K562 (cell line): ENCODE results near the gene PPP1R16B. TPM values are rescaled to one million over a fixed set of nuclear protein-coding genes. Genes with fewer than 3 reads are reported as not detected.
A peak's percentile ranks its signal among the peaks of the same experiment; 100 is the strongest.

Experiments used
- ATAC-seq: fragments of 200-7000 bp; cut with Tn5 transposase; 3 replicates; pipeline ENCODE4 v1.9.1; 2020; ENCODE audit warnings: moderate library complexity
- BruUV-seq: library from RNA; stranded (reverse); fragments of 400-500 nt; replicated peaks from 2 replicates; lab custom pipeline; 2021; lab: Mats Ljungman, UMichigan
- CTCF ChIA-PET: fragments of 300-600 bp; formaldehyde crosslinking; extraction: SDS; loops from one replicate; lab custom pipeline; 2021; ENCODE audit warnings: low intra/inter-chr PET ratio; lab: Yijun Ruan, JAX
- POLR2A ChIA-PET: fragments of 300-600, 350-650 bp; sonication (Branson Sonifier 250); formaldehyde crosslinking; extraction: SDS; loops from one replicate; lab custom pipeline; 2021; ENCODE audit warnings: antibody characterized with exemption, inconsistent platforms; lab: Yijun Ruan, JAX
- DNase-seq, 4 experiments: peaks; one replicate each; pipeline versions ENCODE4 v3.0.0 to v3.0.0-alpha.2; 2011 to 2018; ENCODE audit warnings: low spot score in 3 of 4, mixed read lengths in 3 of 4; ENCODE audit errors: extremely low read depth in 1 of 4
- FAIRE-seq: peaks from 2 replicates; lab custom pipeline; 2011; peaks lifted over from hg19 to GRCh38; lab: Jason Lieb, UNC
- H2AFZ ChIP-seq: 2 replicates; pipeline ENCODE4 v1.6.0; 2011; ENCODE audit warnings: low read depth, low read length, control low read depth, inconsistent platforms
- H3K27ac ChIP-seq: fragments of 200-600 bp; 3 replicates; pipeline ENCODE4 v1.8.0; 2011; ENCODE audit warnings: low read depth, mild to moderate bottlenecking, control low read depth, inconsistent platforms, low read length, moderate library complexity, mixed read lengths; ENCODE audit errors: extremely low read depth
- H3K27me3 ChIP-seq, 2 experiments: fragments of 300-600 bp in 1 of 2; 2 replicates in 1 of 2; 3 replicates in 1 of 2; pipeline versions ENCODE4 v1.6.0 to v1.8.0; 2011; ENCODE audit warnings: inconsistent platforms in 2 of 2, low read length in 2 of 2, mild to moderate bottlenecking in 1 of 2, mixed read lengths in 1 of 2, moderate library complexity in 1 of 2; ENCODE audit not compliant: control insufficient read depth in 2 of 2, insufficient read depth in 2 of 2
- H3K36me3 ChIP-seq: fragments of 300-600 bp; 3 replicates; pipeline ENCODE4 v1.8.0; 2011; ENCODE audit warnings: mild to moderate bottlenecking, low read length, inconsistent platforms; ENCODE audit not compliant: control insufficient read depth, insufficient read depth
- H3K4me1 ChIP-seq, 2 experiments: fragments of 200-600 bp in 1 of 2; replicated peaks in 1 of 2; 2 replicates in 1 of 2; 3 replicates in 1 of 2; pipeline versions ENCODE4 v1.5.1 to v1.8.0; 2011; ENCODE audit warnings: inconsistent platforms in 2 of 2, low read length in 2 of 2, mild to moderate bottlenecking in 1 of 2, mixed read lengths in 1 of 2, moderate library complexity in 1 of 2; ENCODE audit not compliant: control insufficient read depth in 2 of 2, insufficient read depth in 2 of 2
- H3K4me2 ChIP-seq: 2 replicates; pipeline ENCODE4 v1.6.1; 2011; ENCODE audit warnings: low read length, control low read depth, inconsistent platforms, mixed read lengths; ENCODE audit not compliant: insufficient read depth
- H3K4me3 ChIP-seq: fragments of 200-600 bp; sonication (generic), shearing (Covaris generic); 2 replicates; pipeline ENCODE4 v1.5.1; 2016; ENCODE audit warnings: control low read depth, inconsistent platforms
- H3K79me2 ChIP-seq: fragments of 200-600 bp; 3 replicates; pipeline ENCODE4 v1.8.0; 2011; ENCODE audit warnings: low read length, inconsistent platforms; ENCODE audit not compliant: control insufficient read depth, insufficient read depth
- H3K9ac ChIP-seq, 2 experiments: 2 replicates each; pipeline versions ENCODE4 v1.6.0 to v1.6.1; 2011; ENCODE audit warnings: low read depth in 2 of 2, low read length in 2 of 2, control low read depth in 1 of 2, inconsistent platforms in 1 of 2, mild to moderate bottlenecking in 1 of 2, mixed read lengths in 1 of 2; ENCODE audit not compliant: insufficient read depth in 1 of 2
- H3K9me1 ChIP-seq: one replicate; pipeline ENCODE4 v1.6.0; 2011; ENCODE audit warnings: inconsistent platforms, mild to moderate bottlenecking, low read length, moderate library complexity; ENCODE audit not compliant: control insufficient read depth, insufficient read depth
- H3K9me3 ChIP-seq: replicated peaks from 2 replicates; pipeline ENCODE4 v1.5.1; 2011; ENCODE audit warnings: low read depth, low read length, inconsistent platforms; ENCODE audit not compliant: control insufficient read depth, insufficient read depth
- H4K20me1 ChIP-seq: replicated peaks from 2 replicates; pipeline ENCODE4 v1.6.1; 2011; ENCODE audit warnings: low read length, inconsistent platforms, mixed read lengths; ENCODE audit not compliant: control insufficient read depth, insufficient read depth
- AFF4 ChIP-seq: sonication (generic); formaldehyde crosslinking; IDR thresholded peaks from 2 replicates; pipeline ENCODE4 v1.8.0; 2023; ENCODE audit warnings: mild to moderate bottlenecking, missing genetic modification reagents
- GABPB1 ChIP-seq: sonication (generic); formaldehyde crosslinking; IDR thresholded peaks from 2 replicates; pipeline ENCODE4 v1.8.0; 2022; ENCODE audit warnings: mild to moderate bottlenecking, missing genetic modification reagents
- KDM1A ChIP-seq, 2 experiments: fragments of 450-650 bp; IDR thresholded peaks; 2 replicates each; pipeline ENCODE4 v1.6.1; 2016; ENCODE audit warnings: mild to moderate bottlenecking in 2 of 2
- NCOA6 ChIP-seq: fragments of 450-650 bp; IDR thresholded peaks from 2 replicates; pipeline ENCODE4 v1.6.1; 2017; ENCODE audit warnings: mild to moderate bottlenecking
- RFX5 ChIP-seq: IDR thresholded peaks from 2 replicates; pipeline ENCODE4 v1.6.1; 2011; ENCODE audit warnings: low read depth, mild to moderate bottlenecking, improper control_type of control experiment, low read length
- SMAD4 ChIP-seq: fragments of 250-450 bp; sonication (Bioruptor Pico); conservative IDR thresholded peaks from 2 replicates; pipeline ENCODE4 v1.8.0; 2021; ENCODE audit warnings: inconsistent platforms, mild to moderate bottlenecking, moderate library complexity
- SMARCE1 ChIP-seq: fragments of 450-650 bp; IDR thresholded peaks from 2 replicates; pipeline ENCODE4 v1.7.1; 2016; ENCODE audit warnings: mild to moderate bottlenecking
- SREBF2 ChIP-seq: sonication (generic); formaldehyde crosslinking; IDR thresholded peaks from 2 replicates; pipeline ENCODE4 v1.4.0; 2020; ENCODE audit warnings: mild to moderate bottlenecking, missing genetic modification reagents
- UBTF ChIP-seq, 2 experiments: IDR thresholded peaks; 2 replicates each; pipeline ENCODE4 v1.6.1; 2012; ENCODE audit warnings: improper control_type of control experiment in 2 of 2, low read depth in 2 of 2, low read length in 2 of 2, borderline replicate concordance in 1 of 2
- ZNF124 ChIP-seq: sonication (generic); formaldehyde crosslinking; IDR thresholded peaks from 2 replicates; pipeline ENCODE4 v1.8.1; 2022; ENCODE audit warnings: missing genetic modification reagents
- ZNF584 ChIP-seq: fragments of 200-800 bp; sonication (Bioruptor generic); IDR thresholded peaks from 2 replicates; pipeline ENCODE4 v1.6.1; 2016; ENCODE audit warnings: low read depth, mild to moderate bottlenecking, missing genetic modification characterization, missing compliant biosample characterization
- ZNF589 ChIP-seq: fragments of 200-800 bp; sonication (Bioruptor generic); IDR thresholded peaks from 2 replicates; pipeline ENCODE4 v1.6.1; 2016; ENCODE audit warnings: low read depth, missing genetic modification characterization, missing compliant biosample characterization
- ZNF695 ChIP-seq: fragments of 450-650 bp; formaldehyde crosslinking; IDR thresholded peaks from 2 replicates; pipeline ENCODE4 v1.4.0; 2020; ENCODE audit warnings: mild to moderate bottlenecking, moderate library complexity
- ZNF699 ChIP-seq: fragments of 250-450 bp; sonication (Bioruptor Pico); IDR thresholded peaks from 2 replicates; pipeline ENCODE4 v1.8.0; 2021; ENCODE audit warnings: mild to moderate bottlenecking, moderate library complexity; ENCODE audit not compliant: insufficient replicate concordance
- ZSCAN32 ChIP-seq: fragments of 450-650 bp; formaldehyde crosslinking; IDR thresholded peaks from 2 replicates; pipeline ENCODE4 v1.4.0; 2020; ENCODE audit warnings: mild to moderate bottlenecking, moderate library complexity
- WGBS: fragments of 100-300 bp; shearing (Covaris generic); methylation state at CpG from one replicate; pipeline ENCODE4 v1.1.6; 2016; ENCODE audit warnings: low coverage, mixed read lengths; ENCODE audit not compliant: insufficient coverage; ENCODE audit errors: missing lambda C conversion rate; 5-methylcytosine and 5-hydroxymethylcytosine counted together
- in situ Hi-C: fragments of 300-500 bp; cut with MboI; formaldehyde crosslinking; loops from 4 replicates; pipeline ENCODE4 v1.15.0; 2018; ENCODE audit warnings: inconsistent platforms, mixed read lengths
- intact Hi-C: fragments of 100-400 bp; cut with micrococcal nuclease; formaldehyde crosslinking; loops from 2 replicates; pipeline ENCODE4 v1.14.2; 2022
- polyA plus RNA-seq, 8 experiments: library from polyadenylated mRNA; depleted of rRNA in 4 of 8; stranded (reverse) in 5 of 8; unstranded in 3 of 8; fragments of >200 nt; fragmentation: Nextera tagmentation in 2 of 8; fragmentation: Illumina TruSeq in 1 of 8; extraction: Ambion mirVana in 2 of 8; extraction: Trizol in 1 of 8; gene quantifications; 2 replicates each; pipeline versions ENCODE4 v1.2.1 to v1.2.3, GENCODE V29; 2011 to 2014; ENCODE audit warnings: inconsistent platforms in 1 of 8, missing spikeins in 1 of 8
- total RNA-seq, 7 experiments: library from RNA; depleted of rRNA in 6 of 7; stranded (reverse); fragments of >200 nt in 6 of 7; fragmentation: Illumina TruSeq in 2 of 7; extraction: Trizol in 2 of 7; gene quantifications; 2 replicates each; pipeline versions ENCODE4 v1.2.1 to v1.2.3, GENCODE V29; 2011 to 2021; ENCODE audit warnings: low replicate concordance in 1 of 7

Gene PPP1R16B
- total and polyA plus RNA-seq, 9 of the 15 experiments (the other 6 are each of a cell fraction or from before 2014, with no cell fraction given): 1.5 to 11.5 (median 6.8) TPM

- POLR2A ChIA-PET: interaction anchor here (0.5 to 4.9 kb wide), 27 partner anchors 9 to 264 kb away, joined by 3 to 46 read pairs (median 4); partner anchors contain the start of gene DHX35
- H3K79me2 ChIP-seq: peaks cover 52% of the 10 kb centered on the region
- in situ Hi-C loops: no loop called here
- no peak for TF ChIP-seq ZNF699 (CRISPR knock-in tag)
- no peak for TF ChIP-seq ZNF695
- no peak for TF ChIP-seq RFX5
- TF ChIP-seq SREBF2 (CRISPR knock-in tag): no peak
- peak in 1 of 2 experiments; percentile 62; a peak in 1 of 4 replicates for TF ChIP-seq UBTF (IDR thresholded peaks at IDR 0.05; ENCODE audit: borderline replicate concordance in 1 of 2, low read depth in 2 of 2, low read length in 2 of 2)
- peak; percentile 86 for TF ChIP-seq NCOA6
- no peak for TF ChIP-seq ZNF589
- no peak for TF ChIP-seq SMARCE1
- TF ChIP-seq ZNF584 (CRISPR knock-in tag): no peak
- peak; percentile 37; the same call in 1 of the 2 replicates for TF ChIP-seq SMAD4 (CRISPR knock-in tag)
- TF ChIP-seq GABPB1 (CRISPR knock-in tag): peak; percentile 84
- 0 out of 2 replicates have a peak, but pooled peaks have one; percentile 34 for TF ChIP-seq ZNF124 (CRISPR knock-in tag)
- peak; percentile 94 for TF ChIP-seq AFF4 (CRISPR knock-in tag)
- TF ChIP-seq KDM1A (IDR thresholded peaks at IDR 0.05): no peak
- TF ChIP-seq ZSCAN32 (CRISPR knock-in tag): no peak
Measured at GRCh38 chr20:38926142-38926933, 120.8 kb downstream of the PPP1R16B start, which contains the start of gene FAM83D. Gene FAM83D, plus strand, starts transcription at chr20:38926417. Its CDS starts 26 bp downstream, at chr20:38926443.

More at GRCh38 chr20:38926142-38926933, 120.8 kb downstream of the PPP1R16B start, which contains the start of gene FAM83D:
- 0 out of 5 replicates have a peak, but pooled peaks cover 0 to under 1% of the 10 kb centered on the region in 2 experiments for H3K27me3 ChIP-seq
- WGBS: under 1% methylated on average over 70 of the region's 95 CpGs
- ATAC-seq: peak; percentile 96
- H3K9me1 ChIP-seq: peaks cover 1% of the 10 kb centered on the region
- intact Hi-C loops: loop anchor here (1.0 kb wide), 3 partner anchors 36 to 122 kb away; partner anchors contain the start of gene DHX35
- H3K4me2 ChIP-seq: peak within 1 kb of the TSS; percentile 100
- H2AFZ ChIP-seq: peak within 1 kb of the TSS; percentile 93
- peaks cover 40% of the 10 kb centered on the region for H3K36me3 ChIP-seq
- peak within 1 kb of the TSS; percentile 94 for H3K27ac ChIP-seq
- H3K4me1 ChIP-seq: peaks cover 17 to 18% of the 10 kb centered on the region in 2 experiments; a peak in 4 of 5 replicates
- peaks cover 26% of the 10 kb centered on the region for H4K20me1 ChIP-seq
- peak; percentile 98 to 100 (median 99) for DNase-seq
- no peaks in the 10 kb centered on the region for H3K9me3 ChIP-seq
- peak within 1 kb of the TSS; percentile 91 to 99 for H3K9ac ChIP-seq
- peak within 1 kb of the TSS; percentile 98 for H3K4me3 ChIP-seq
- no TSS peak for BruUV-seq
- CTCF ChIA-PET: interaction anchor here (1.3 to 3.0 kb wide), 2 partner anchors 36 to 123 kb away, joined by 10 to 25 read pairs; partner anchors contain the start of gene DHX35
- peak; percentile 97 for FAIRE-seq
